ENCODE results near the gene SPEF2. TPM values are rescaled to one million over a fixed set of nuclear protein-coding genes. Genes with fewer than 3 reads are reported as not detected.

SPEF2 gene
- total RNA-seq, 2 experiments from 2014 or later: 0.03 TPM; not detected in 1

- H3K9me2 ChIP-seq (ENCODE audit: insufficient read depth, low read length): no peaks in the 10 kb centered on the region
- H2AFZ ChIP-seq (ENCODE audit: low read length): no peak overlapping the region
- TF ChIP-seq EZH2phosphoT487 (IDR thresholded peaks at IDR 0.05; ENCODE audit: borderline replicate concordance, low read depth, low read length) (no peak), CTCF (conservative IDR thresholded peaks at IDR 0.05; ENCODE audit: low read length) (no peak)
- peaks cover 8% of the 10 kb centered on the region for H3K4me1 ChIP-seq (ENCODE audit: insufficient read depth, low read length, poor library complexity, severe bottlenecking)
- no TSS peak for BruUV-seq (replicated peaks)
- H3K9me3 ChIP-seq (ENCODE audit: low read length): no peaks in the 10 kb centered on the region
- H4K20me1 ChIP-seq (ENCODE audit: insufficient read depth, low read length): no peaks in the 10 kb centered on the region
- no peaks in the 10 kb centered on the region for H3K36me3 ChIP-seq (ENCODE audit: insufficient read depth, low read length)
- ChIA-PET CTCF (ENCODE audit: unreplicated experiment) (no interaction called here), POLR2A (interaction anchor here (0.6 to 1.6 kb wide), 5 partner anchors 9 to 1260 kb away, joined by 3 to 5 read pairs (median 4); no protein-coding TSS in a partner anchor)
- no peak for DNase-seq (ENCODE audit: low spot score)
- H3K4me3 ChIP-seq (ENCODE audit: low read depth, low read length, poor library complexity, severe bottlenecking): no peak overlapping the region
- intact Hi-C loops (cut with micrococcal nuclease; ENCODE audit: unreplicated experiment): no loop called here
- no peaks in the 10 kb centered on the region for H3K79me2 ChIP-seq (ENCODE audit: insufficient read depth, low read depth, low read length)
- H3K27ac ChIP-seq (ENCODE audit: low read depth, low read length, poor library complexity, severe bottlenecking): no peak overlapping the region
- H3K4me2 ChIP-seq (ENCODE audit: low read length): no peak overlapping the region
These were observed 168.0 kb downstream of the SPEF2 start for GRCh38 chr5:35785601-35786085.

GRCh38 chr5:35788724-35789123, 171.1 kb downstream of the SPEF2 start:
- no peak overlapping the region for H2AFZ ChIP-seq (ENCODE audit: low read length)
- no peak overlapping the region for H3K4me3 ChIP-seq (ENCODE audit: low read depth, low read length, poor library complexity, severe bottlenecking)
- H3K9me2 ChIP-seq (ENCODE audit: insufficient read depth, low read length): no peaks in the 10 kb centered on the region
- ChIA-PET CTCF (ENCODE audit: unreplicated experiment) (no interaction called here), POLR2A (interaction anchor here (1.0 kb wide), 1 partner anchor 25 kb away, joined by 3 read pairs; no protein-coding TSS in a partner anchor)
- intact Hi-C loops (cut with micrococcal nuclease; ENCODE audit: unreplicated experiment): no loop called here
- no peak for TF ChIP-seq EZH2phosphoT487 (IDR thresholded peaks at IDR 0.05; ENCODE audit: borderline replicate concordance, low read depth, low read length)
- no peak for TF ChIP-seq CTCF (conservative IDR thresholded peaks at IDR 0.05; ENCODE audit: low read length)
- H3K79me2 ChIP-seq (ENCODE audit: insufficient read depth, low read depth, low read length): no peaks in the 10 kb centered on the region
- H3K4me2 ChIP-seq (ENCODE audit: low read length): no peak overlapping the region
- no peaks in the 10 kb centered on the region for H3K4me1 ChIP-seq (ENCODE audit: insufficient read depth, low read length, poor library complexity, severe bottlenecking)
- H3K36me3 ChIP-seq (ENCODE audit: insufficient read depth, low read length): no peaks in the 10 kb centered on the region
- no peak for DNase-seq (ENCODE audit: low spot score)
- no TSS peak for BruUV-seq (replicated peaks)
- H4K20me1 ChIP-seq (ENCODE audit: insufficient read depth, low read length): no peaks in the 10 kb centered on the region
- no peak overlapping the region for H3K27ac ChIP-seq (ENCODE audit: low read depth, low read length, poor library complexity, severe bottlenecking)
- H3K9me3 ChIP-seq (ENCODE audit: low read length): no peaks in the 10 kb centered on the region

- Histone ChIP-seq H4K20me1 (ENCODE audit: insufficient read depth, low read length) (no peaks in the 10 kb centered on the region), H3K27ac (ENCODE audit: low read depth, low read length, poor library complexity, severe bottlenecking) (no peak overlapping the region), H3K4me2 (ENCODE audit: low read length) (no peak overlapping the region), H3K79me2 (ENCODE audit: insufficient read depth, low read depth, low read length) (no peaks in the 10 kb centered on the region), H3K9me2 (ENCODE audit: insufficient read depth, low read length) (no peaks in the 10 kb centered on the region), H2AFZ (ENCODE audit: low read length) (peak overlapping the region; percentile 42; the same call in 1 of the 2 replicates), H3K36me3 (ENCODE audit: insufficient read depth, low read length) (no peaks in the 10 kb centered on the region), H3K4me3 (ENCODE audit: low read depth, low read length, poor library complexity, severe bottlenecking) (no peak overlapping the region), H3K9me3 (ENCODE audit: low read length) (no peaks in the 10 kb centered on the region), H3K4me1 (ENCODE audit: insufficient read depth, low read length, poor library complexity, severe bottlenecking) (peaks cover 4% of the 10 kb centered on the region)
- TF ChIP-seq CTCF (conservative IDR thresholded peaks at IDR 0.05; ENCODE audit: low read length) (no peak), EZH2phosphoT487 (IDR thresholded peaks at IDR 0.05; ENCODE audit: borderline replicate concordance, low read depth, low read length) (no peak)
- no TSS peak for BruUV-seq (replicated peaks)
- CTCF ChIA-PET (ENCODE audit: unreplicated experiment): no interaction called here
- intact Hi-C loops (cut with micrococcal nuclease; ENCODE audit: unreplicated experiment): no loop called here
- no peak for DNase-seq (ENCODE audit: low spot score)
- POLR2A ChIA-PET: interaction anchor here (1.1 to 2.4 kb wide), 3 partner anchors 14 to 33 kb away, joined by 3 to 10 read pairs (median 4); no protein-coding TSS in a partner anchor
These were observed 172.2 kb downstream of the SPEF2 start for GRCh38 chr5:35789732-35790456.
